Measurements from ENCODE around the gene GAR1. TPM values are rescaled to one million over a fixed set of nuclear protein-coding genes. Genes with fewer than 3 reads are reported as not detected.
A peak's percentile ranks its signal among the peaks of the same experiment; 100 is the strongest.
"Not testable (repeated sequence)": the region's sequence is repeated elsewhere in the genome, so short reads cannot be mapped to it uniquely, and the experiment has no call there.

Gene GAR1
- 10 to 100 TPM; 11.2 to 15.3 TPM for total RNA-seq
- polyA plus RNA-seq (ENCODE audit: insufficient read length in 6 of 6) = 10 to 100 TPM; 31.6 to 39.6 (median 35.7) TPM
- long read RNA-seq, donor 1, transcript GAR1-201 (7 exons, 1,224 nt) = major isoform, 6 of 22 reads
- long read RNA-seq, donor 1, partial matches to known transcripts = 15 of 22 reads
- long read RNA-seq, donor 1, other reads (novel, unspliced or antisense) = 0 of 22 reads
- long read RNA-seq, donor 2, partial matches to known transcripts = 31 of 36 reads
- long read RNA-seq, donor 2, other reads (novel, unspliced or antisense) = 0 of 36 reads
- long read RNA-seq, donor 3, transcript GAR1-201 (7 exons, 1,224 nt) = major isoform, 6 of 9 reads
- long read RNA-seq, donor 3, partial matches to known transcripts = 0 of 9 reads
- long read RNA-seq, donor 3, other reads (novel, unspliced or antisense) = 0 of 9 reads
- long read RNA-seq, donor 4, partial matches to known transcripts = 5 of 10 reads
- long read RNA-seq, donor 4, other reads (novel, unspliced or antisense) = 3 of 10 reads
- long read RNA-seq, donor 5, transcript GAR1-201 (7 exons, 1,224 nt) = major isoform, 7 of 30 reads
- long read RNA-seq, donor 5, partial matches to known transcripts = 22 of 30 reads
- long read RNA-seq, donor 5, other reads (novel, unspliced or antisense) = 0 of 30 reads
- long read RNA-seq, donor 6, transcript GAR1-201 (7 exons, 1,224 nt) = major isoform, 6 of 13 reads
- long read RNA-seq, donor 6, partial matches to known transcripts = 5 of 13 reads
- long read RNA-seq, donor 6, other reads (novel, unspliced or antisense) = 0 of 13 reads
- long read RNA-seq, donor 7, partial matches to known transcripts = 0 of 2 reads
- long read RNA-seq, donor 7, other reads (novel, unspliced or antisense) = 0 of 2 reads
- long read RNA-seq, donor 8, transcript GAR1-201 (7 exons, 1,224 nt) = major isoform, 11 of 11 reads
- long read RNA-seq, donor 8, partial matches to known transcripts = 0 of 11 reads
- long read RNA-seq, donor 8, other reads (novel, unspliced or antisense) = 0 of 11 reads
- long read RNA-seq, donor 9, partial matches to known transcripts = 0 of 1 reads
- long read RNA-seq, donor 9, other reads (novel, unspliced or antisense) = 0 of 1 reads
- long read RNA-seq, donor 10 = 0 reads
- long read RNA-seq, donor 11, partial matches to known transcripts = 15 of 22 reads
- long read RNA-seq, donor 11, other reads (novel, unspliced or antisense) = 0 of 22 reads
- long read RNA-seq, donor 12, transcript GAR1-201 (7 exons, 1,224 nt) = major isoform, 6 of 7 reads
- long read RNA-seq, donor 12, partial matches to known transcripts = 0 of 7 reads
- long read RNA-seq, donor 12, other reads (novel, unspliced or antisense) = 0 of 7 reads

DNA sequence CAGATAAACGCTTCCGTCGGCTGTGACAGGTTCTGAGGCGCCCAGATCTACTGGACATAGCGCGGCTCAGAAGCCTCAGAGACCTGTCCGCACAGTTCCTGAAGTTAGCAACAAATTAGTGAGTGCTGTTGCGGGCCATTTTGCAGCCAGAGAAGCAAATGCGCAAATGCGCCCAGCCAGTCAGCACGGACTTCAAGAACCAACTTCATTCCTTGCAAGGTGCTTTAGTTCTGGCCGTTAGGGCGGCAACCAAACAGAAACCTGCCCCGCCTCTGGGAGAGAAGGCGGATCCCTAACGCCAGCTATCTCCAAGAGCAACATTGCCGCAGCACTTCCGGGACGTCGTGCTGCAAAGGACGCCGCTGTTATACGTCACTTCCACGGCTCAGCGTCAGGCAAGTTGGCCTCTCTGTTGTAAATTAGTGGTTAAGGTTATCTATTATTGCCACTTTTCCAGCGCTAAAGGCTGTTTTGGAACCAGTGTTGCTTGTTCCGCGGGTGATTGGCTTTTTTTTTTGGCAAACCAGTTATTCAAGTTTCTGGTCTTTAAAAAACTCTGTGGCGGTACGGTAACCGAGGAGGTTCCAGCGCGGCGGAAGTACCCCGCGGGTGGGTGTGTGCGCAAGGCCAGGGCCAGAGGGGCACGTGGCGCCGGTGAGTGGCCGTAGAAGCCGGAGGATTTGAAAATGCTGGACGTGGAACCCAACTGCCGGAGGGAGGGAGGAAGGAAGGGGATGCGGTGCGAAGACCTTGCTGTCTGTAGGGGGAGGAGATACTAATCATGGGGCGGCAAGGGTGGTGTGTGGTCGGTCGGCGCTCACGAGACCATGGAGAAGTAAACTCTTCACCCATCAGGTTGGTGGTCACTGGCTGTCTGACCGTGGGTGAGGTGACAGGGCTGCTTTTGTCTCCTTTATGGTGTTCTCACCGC, at the start of gene GAR1:
GAR1 (plus strand) TSS at position 612 of the 931 bp plus-strand sequence. CDS start 403 bp downstream, outside the sequence.
- TF ChIP-seq, protein P1, sequence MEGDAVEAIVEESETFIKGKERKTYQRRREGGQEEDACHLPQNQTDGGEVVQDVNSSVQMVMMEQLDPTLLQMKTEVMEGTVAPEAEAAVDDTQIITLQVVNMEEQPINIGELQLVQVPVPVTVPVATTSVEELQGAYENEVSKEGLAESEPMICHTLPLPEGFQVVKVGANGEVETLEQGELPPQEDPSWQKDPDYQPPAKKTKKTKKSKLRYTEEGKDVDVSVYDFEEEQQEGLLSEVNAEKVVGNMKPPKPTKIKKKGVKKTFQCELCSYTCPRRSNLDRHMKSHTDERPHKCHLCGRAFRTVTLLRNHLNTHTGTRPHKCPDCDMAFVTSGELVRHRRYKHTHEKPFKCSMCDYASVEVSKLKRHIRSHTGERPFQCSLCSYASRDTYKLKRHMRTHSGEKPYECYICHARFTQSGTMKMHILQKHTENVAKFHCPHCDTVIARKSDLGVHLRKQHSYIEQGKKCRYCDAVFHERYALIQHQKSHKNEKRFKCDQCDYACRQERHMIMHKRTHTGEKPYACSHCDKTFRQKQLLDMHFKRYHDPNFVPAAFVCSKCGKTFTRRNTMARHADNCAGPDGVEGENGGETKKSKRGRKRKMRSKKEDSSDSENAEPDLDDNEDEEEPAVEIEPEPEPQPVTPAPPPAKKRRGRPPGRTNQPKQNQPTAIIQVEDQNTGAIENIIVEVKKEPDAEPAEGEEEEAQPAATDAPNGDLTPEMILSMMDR (IDR thresholded peaks at IDR 0.05) = no peak
- peak within 1 kb of the TSS; percentile 79 to 84 for H3K4me3 ChIP-seq
- H3K27ac ChIP-seq = peak within 1 kb of the TSS; percentile 86 to 88
- peaks cover 0 to 19% of the 10 kb centered on the region in 2 donors for H3K36me3 ChIP-seq
- intact Hi-C loops (cut with DNase I) = no loop called here
- DNase-seq = peak; percentile 91 to 96 (median 94)
- no peaks in the 10 kb centered on the region for H3K27me3 ChIP-seq
- H3K4me1 ChIP-seq = peaks cover 12% of the 10 kb centered on the region in 2 donors
- peak; percentile 98 for ATAC-seq
- H3K9me3 ChIP-seq = no peaks in the 10 kb centered on the region

DNA sequence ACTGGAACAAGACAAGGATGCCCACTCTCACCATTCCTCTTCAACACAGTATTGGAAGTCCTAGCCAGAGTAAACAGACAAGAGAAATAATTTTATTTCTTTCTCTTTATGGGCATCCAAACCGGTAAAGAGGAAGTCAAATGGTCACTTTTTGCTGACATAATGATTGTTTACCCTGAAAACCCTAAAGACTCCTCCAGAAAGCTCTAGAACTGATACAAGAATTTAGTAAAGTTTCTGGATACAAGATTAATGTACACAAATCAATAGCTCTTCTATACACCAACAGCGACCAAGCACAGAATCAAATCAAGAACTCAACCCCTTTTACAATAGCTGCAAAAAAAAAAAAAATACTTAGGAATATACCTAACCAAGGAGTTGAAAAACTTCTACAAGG, 33.5 kb upstream of the GAR1 start:
- H3K27me3 ChIP-seq; intact Hi-C loops (cut with DNase I); H3K9me3 ChIP-seq; H3K4me1 ChIP-seq; H3K27ac ChIP-seq; ATAC-seq; H3K4me3 ChIP-seq; H3K36me3 ChIP-seq; DNase-seq: not testable (repeated sequence)

DNA sequence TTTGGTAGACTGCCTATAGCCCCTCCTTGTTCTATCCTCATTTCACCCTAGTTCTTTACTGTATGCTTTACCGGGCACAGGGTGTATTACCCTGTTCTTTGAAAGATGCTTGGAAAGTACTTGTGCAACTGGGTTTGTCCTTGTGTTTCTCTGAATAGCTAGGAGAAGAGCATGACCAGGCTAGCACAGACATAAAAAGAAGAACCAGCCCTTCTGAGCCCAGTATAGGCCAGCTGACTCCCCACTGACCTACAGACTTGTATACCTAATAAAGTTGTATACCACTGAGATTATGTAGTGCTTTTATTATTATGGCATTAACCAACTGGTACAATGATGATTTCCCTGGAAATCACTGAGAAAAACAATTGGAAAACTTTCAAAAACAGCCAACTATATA, 28.7 kb upstream of the GAR1 start:
- Histone ChIP-seq H3K4me3 (no peak overlapping the region), H3K9me3 (peaks cover 0 to 9% of the 10 kb centered on the region in 2 donors), H3K27ac (no peak overlapping the region), H3K36me3 (no peaks in the 10 kb centered on the region), H3K4me1 (no peaks in the 10 kb centered on the region), H3K27me3 (no peaks in the 10 kb centered on the region)
- DNase-seq (no peak), ATAC-seq (no peak)
- intact Hi-C loops (cut with DNase I) = no loop called here
- TF ChIP-seq, protein P1 (IDR thresholded peaks at IDR 0.05) = no peak

DNA sequence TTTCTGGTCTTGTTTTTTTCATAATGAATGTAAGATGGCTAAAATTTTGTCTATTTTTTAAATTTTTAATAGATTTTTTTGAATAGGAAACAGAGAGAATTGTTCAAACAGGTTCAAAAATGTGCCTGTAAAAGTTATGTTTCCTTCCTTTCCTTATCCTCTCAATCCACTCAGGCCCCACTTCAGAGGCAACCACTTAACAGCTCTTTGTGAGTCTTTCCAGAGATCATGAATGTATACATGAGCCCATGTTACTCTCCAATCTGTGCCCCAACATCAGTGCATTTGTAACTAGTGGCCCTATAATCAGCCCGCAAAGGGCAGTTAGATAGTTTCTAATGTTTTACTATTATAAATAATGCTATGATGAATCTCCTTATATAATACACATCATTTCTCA, 27.8 kb upstream of the GAR1 start:
- Histone ChIP-seq H3K4me1 (no peaks in the 10 kb centered on the region), H3K9me3 (peaks cover 0 to 9% of the 10 kb centered on the region in 2 donors), H3K36me3 (no peaks in the 10 kb centered on the region), H3K4me3 (no peak overlapping the region), H3K27ac (no peak overlapping the region), H3K27me3 (no peaks in the 10 kb centered on the region)
- peak; percentile 72 for ATAC-seq
- intact Hi-C loops (cut with DNase I) = no loop called here
- TF ChIP-seq, protein P1 (IDR thresholded peaks at IDR 0.05) = no peak
- peak in 1 of 4 donors; percentile 39 for DNase-seq
